ENCODE measurements around the gene IFRD1.

DNA sequence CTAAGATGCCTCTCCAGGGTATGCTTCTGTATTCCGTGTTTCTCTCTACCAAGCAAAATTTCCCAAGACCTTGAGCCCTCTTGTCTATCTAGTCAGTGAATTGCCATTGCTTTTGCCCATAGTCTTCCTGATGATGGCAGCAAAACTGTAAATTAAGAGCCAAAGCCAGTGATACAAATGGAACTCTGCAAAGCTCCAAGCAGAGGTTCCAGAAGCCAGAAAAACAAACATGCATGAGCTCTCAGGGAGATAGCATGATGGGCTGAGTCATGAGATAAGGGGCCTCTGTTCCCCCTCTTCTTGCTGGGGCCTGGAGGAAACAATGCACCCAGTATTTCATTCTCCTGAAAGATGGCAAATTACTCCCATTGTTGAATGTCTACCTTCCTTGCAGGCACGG lies 55.2 kb downstream of the IFRD1 start:
- TF ChIP-seq, protein P1, sequence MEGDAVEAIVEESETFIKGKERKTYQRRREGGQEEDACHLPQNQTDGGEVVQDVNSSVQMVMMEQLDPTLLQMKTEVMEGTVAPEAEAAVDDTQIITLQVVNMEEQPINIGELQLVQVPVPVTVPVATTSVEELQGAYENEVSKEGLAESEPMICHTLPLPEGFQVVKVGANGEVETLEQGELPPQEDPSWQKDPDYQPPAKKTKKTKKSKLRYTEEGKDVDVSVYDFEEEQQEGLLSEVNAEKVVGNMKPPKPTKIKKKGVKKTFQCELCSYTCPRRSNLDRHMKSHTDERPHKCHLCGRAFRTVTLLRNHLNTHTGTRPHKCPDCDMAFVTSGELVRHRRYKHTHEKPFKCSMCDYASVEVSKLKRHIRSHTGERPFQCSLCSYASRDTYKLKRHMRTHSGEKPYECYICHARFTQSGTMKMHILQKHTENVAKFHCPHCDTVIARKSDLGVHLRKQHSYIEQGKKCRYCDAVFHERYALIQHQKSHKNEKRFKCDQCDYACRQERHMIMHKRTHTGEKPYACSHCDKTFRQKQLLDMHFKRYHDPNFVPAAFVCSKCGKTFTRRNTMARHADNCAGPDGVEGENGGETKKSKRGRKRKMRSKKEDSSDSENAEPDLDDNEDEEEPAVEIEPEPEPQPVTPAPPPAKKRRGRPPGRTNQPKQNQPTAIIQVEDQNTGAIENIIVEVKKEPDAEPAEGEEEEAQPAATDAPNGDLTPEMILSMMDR (IDR thresholded peaks at IDR 0.05), result no peak
- TF ChIP-seq POLR2A (IDR thresholded peaks at IDR 0.05), result no peak
